Activated CD8-positive, alpha-beta memory T cell treated with anti-CD3 and anti-CD28 coated beads, Interleukin-2, amount 10 ng/mL, durations not matched to agents 7 days and 5 days (primary cell): ENCODE results near the gene TRIM32. TPM values are rescaled to one million over a fixed set of nuclear protein-coding genes. Genes with fewer than 3 reads are reported as not detected.

Experiments
- ATAC-seq: fragments of 150-1000 bp; cut with Tn5 transposase; one replicate; pipeline ENCODE4 v1.10.0; 2021; ENCODE audit warnings: moderate library complexity
- CTCF ChIA-PET: fragments of 350-600 bp; sonication (Branson Sonifier 250); formaldehyde crosslinking; loops from one replicate; lab custom pipeline; 2021; ENCODE audit warnings: antibody characterized with exemption; lab: Charles Lee
- DNase-seq: peaks from one replicate; pipeline ENCODE4 v3.0.0-alpha.2; 2020
- H3K27ac Mint-ChIP-seq: one replicate; pipeline ENCODE4 v1.8.0; 2021; ENCODE audit warnings: mild to moderate bottlenecking, mixed read lengths
- H3K27me3 Mint-ChIP-seq: one replicate; pipeline ENCODE4 v1.8.0; 2021; ENCODE audit warnings: mixed read lengths
- H3K36me3 Mint-ChIP-seq: one replicate; pipeline ENCODE4 v1.8.0; 2021; ENCODE audit warnings: mild to moderate bottlenecking, mixed read lengths
- H3K4me1 Mint-ChIP-seq: one replicate; pipeline ENCODE4 v1.8.0; 2021; ENCODE audit warnings: mixed read lengths
- H3K4me3 Mint-ChIP-seq: one replicate; pipeline ENCODE4 v1.8.0; 2021; ENCODE audit warnings: mild to moderate bottlenecking, moderate library complexity, mixed read lengths
- H3K9me3 Mint-ChIP-seq: one replicate; pipeline ENCODE4 v1.8.0; 2022; ENCODE audit warnings: low read depth, mixed read lengths
- total RNA-seq, 2 experiments: library from RNA; stranded (reverse); gene quantifications; one replicate each; pipeline ENCODE4 v1.2.3, GENCODE V29; 2021

Gene TRIM32
- total RNA-seq, 2 experiments from 2014 or later, result 14.0 to 19.8 TPM

DNA sequence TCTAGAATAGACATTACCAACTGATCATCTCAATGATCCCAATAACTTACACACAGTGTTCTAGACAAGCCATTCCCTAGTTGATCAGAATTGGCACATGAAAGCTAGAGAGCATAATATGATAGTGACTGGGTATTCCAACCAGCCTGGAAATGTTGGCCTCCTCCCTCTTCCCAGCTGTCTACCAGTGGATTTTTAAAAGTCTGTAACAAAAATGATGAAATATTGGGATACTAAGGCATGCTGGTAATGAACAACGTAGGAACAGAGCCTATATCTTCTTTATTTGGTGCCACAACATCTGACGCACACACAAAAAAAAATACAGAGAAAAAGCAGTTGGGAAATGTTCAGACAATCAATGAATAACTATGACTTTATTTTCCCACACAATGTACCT is 34.8 kb downstream of the TRIM32 start:
- no peak overlapping the region for H3K27ac Mint-ChIP-seq
- no peak overlapping the region for H3K4me3 Mint-ChIP-seq
- H3K36me3 Mint-ChIP-seq, result no peaks in the 10 kb centered on the region
- ATAC-seq (no peak), DNase-seq (no peak)
- peaks cover 2% of the 10 kb centered on the region for H3K27me3 Mint-ChIP-seq
- CTCF ChIA-PET, result interaction anchor here (1.6 kb wide), 1 partner anchor 15 kb away, joined by 5 read pairs; no protein-coding TSS in a partner anchor
- no peaks in the 10 kb centered on the region for H3K9me3 Mint-ChIP-seq
- H3K4me1 Mint-ChIP-seq, result peaks cover 2% of the 10 kb centered on the region

- ATAC-seq, result no peak
- no peak overlapping the region for H3K27ac Mint-ChIP-seq
- no peaks in the 10 kb centered on the region for H3K4me1 Mint-ChIP-seq
- no peaks in the 10 kb centered on the region for H3K9me3 Mint-ChIP-seq
- H3K4me3 Mint-ChIP-seq, result no peak overlapping the region
- no peak for DNase-seq
- no peaks in the 10 kb centered on the region for H3K36me3 Mint-ChIP-seq
- peaks cover 2% of the 10 kb centered on the region for H3K27me3 Mint-ChIP-seq
- CTCF ChIA-PET, result interaction anchor here (3.7 kb wide), 1 partner anchor 13 kb away, joined by 15 read pairs; no protein-coding TSS in a partner anchor
Measured at GRCh38 chr9:116724123-116724522, 37.0 kb downstream of the TRIM32 start.

DNA sequence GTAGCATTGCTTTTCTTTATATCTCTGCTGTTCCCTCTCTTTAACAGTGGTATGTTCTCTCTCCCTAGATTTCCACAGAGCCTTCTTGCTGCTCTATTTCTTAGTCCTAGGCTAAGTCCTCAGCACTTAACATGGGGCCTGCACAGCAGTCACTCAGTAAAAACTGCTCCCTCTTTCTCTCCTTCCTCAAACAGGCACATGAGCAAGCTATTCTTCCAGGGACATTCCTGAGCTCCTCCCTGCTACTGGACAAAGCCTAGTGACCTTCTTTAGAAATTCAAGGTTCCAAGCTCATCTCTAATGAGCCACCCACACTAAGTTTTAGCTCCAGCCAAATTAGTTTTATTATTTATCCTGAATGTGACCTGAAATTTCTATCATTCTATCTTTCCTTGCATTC is 39.5 kb downstream of the TRIM32 start:
- Mint-ChIP-seq H3K27me3 (no peaks in the 10 kb centered on the region), H3K27ac (no peak overlapping the region), H3K36me3 (no peaks in the 10 kb centered on the region), H3K4me3 (no peak overlapping the region), H3K9me3 (no peaks in the 10 kb centered on the region), H3K4me1 (no peaks in the 10 kb centered on the region)
- no peak for DNase-seq
- CTCF ChIA-PET, result interaction anchor here (3.7 kb wide), 1 partner anchor 10 kb away, joined by 15 read pairs; no protein-coding TSS in a partner anchor
- ATAC-seq, result no peak

GRCh38 chr9:116733010-116733641 is 46.0 kb downstream of the TRIM32 start:
- no peaks in the 10 kb centered on the region for H3K9me3 Mint-ChIP-seq
- H3K27ac Mint-ChIP-seq, result no peak overlapping the region
- H3K4me1 Mint-ChIP-seq, result peaks cover 2% of the 10 kb centered on the region
- no peak overlapping the region for H3K4me3 Mint-ChIP-seq
- H3K27me3 Mint-ChIP-seq, result peaks cover 5% of the 10 kb centered on the region
- CTCF ChIA-PET, result no interaction called here
- ATAC-seq (no peak), DNase-seq (no peak)
- H3K36me3 Mint-ChIP-seq, result no peaks in the 10 kb centered on the region

- ATAC-seq (no peak), DNase-seq (no peak)
- Mint-ChIP-seq H3K9me3 (no peaks in the 10 kb centered on the region), H3K36me3 (no peaks in the 10 kb centered on the region), H3K4me1 (peaks cover 2% of the 10 kb centered on the region), H3K27ac (no peak overlapping the region), H3K27me3 (peaks cover 5% of the 10 kb centered on the region), H3K4me3 (no peak overlapping the region)
- CTCF ChIA-PET, result interaction anchor here (0.5 to 2.3 kb wide), 11 partner anchors 8 to 143 kb away, joined by 3 to 33 read pairs (median 4); no protein-coding TSS in a partner anchor
Measured at GRCh38 chr9:116736399-116737151, 49.5 kb downstream of the TRIM32 start.

- Mint-ChIP-seq H3K9me3 (no peaks in the 10 kb centered on the region), H3K27ac (no peak overlapping the region), H3K36me3 (no peaks in the 10 kb centered on the region), H3K27me3 (peaks cover 5% of the 10 kb centered on the region), H3K4me1 (peaks cover 2% of the 10 kb centered on the region), H3K4me3 (no peak overlapping the region)
- no peak for ATAC-seq
- CTCF ChIA-PET, result interaction anchor here (0.7 to 2.3 kb wide), 10 partner anchors 8 to 496 kb away, joined by 3 to 33 read pairs (median 4); no protein-coding TSS in a partner anchor
- peak; percentile 67 for DNase-seq
Measured at GRCh38 chr9:116737152-116737546, 50.0 kb downstream of the TRIM32 start.

DNA sequence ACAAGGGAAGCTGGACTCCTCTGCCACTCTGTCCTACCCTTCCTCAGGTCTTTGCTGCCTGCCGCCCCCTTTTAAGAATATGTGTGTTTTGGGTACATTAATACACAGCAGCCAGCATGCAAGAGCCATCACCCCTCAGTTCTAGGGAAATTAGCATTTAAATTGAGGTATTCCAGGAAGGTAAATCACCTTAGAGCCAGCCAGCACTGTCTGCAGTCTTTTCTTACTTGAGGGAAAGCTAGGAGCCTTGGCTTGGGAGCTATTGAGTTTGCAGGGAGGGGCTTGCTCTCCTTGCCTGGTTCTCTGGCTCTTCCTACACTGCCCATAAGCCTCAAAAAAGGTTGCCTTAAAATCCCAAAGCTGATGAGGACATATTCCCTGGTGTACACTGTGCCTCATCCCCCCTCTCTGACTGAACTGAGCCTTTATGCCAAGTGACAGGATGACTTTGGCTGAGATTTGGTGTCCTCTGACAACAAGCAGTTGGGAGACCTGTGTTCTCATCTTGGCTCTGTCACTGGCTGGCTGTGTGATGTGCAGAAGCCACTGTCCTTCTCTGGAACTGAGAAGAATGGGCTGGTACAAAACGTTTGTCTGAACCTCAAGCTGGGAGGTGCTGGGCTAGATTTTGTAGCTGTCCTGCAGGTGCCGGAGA is 54.1 kb downstream of the TRIM32 start:
- ATAC-seq (no peak), DNase-seq (no peak)
- Mint-ChIP-seq H3K4me1 (peaks cover 2% of the 10 kb centered on the region), H3K4me3 (no peak overlapping the region), H3K9me3 (no peaks in the 10 kb centered on the region), H3K27me3 (peaks cover 4% of the 10 kb centered on the region), H3K36me3 (no peaks in the 10 kb centered on the region), H3K27ac (no peak overlapping the region)
- CTCF ChIA-PET, result no interaction called here

- H3K4me3 Mint-ChIP-seq, result no peak overlapping the region
- H3K27me3 Mint-ChIP-seq, result peaks cover 2% of the 10 kb centered on the region
- no peak for ATAC-seq
- H3K4me1 Mint-ChIP-seq, result peaks cover 2% of the 10 kb centered on the region
- CTCF ChIA-PET, result no interaction called here
- H3K9me3 Mint-ChIP-seq, result no peaks in the 10 kb centered on the region
- no peak overlapping the region for H3K27ac Mint-ChIP-seq
- H3K36me3 Mint-ChIP-seq, result no peaks in the 10 kb centered on the region
- no peak for DNase-seq
Measured at GRCh38 chr9:116741742-116742141, 54.6 kb downstream of the TRIM32 start.

GRCh38 chr9:116749176-116749575 is 62.1 kb downstream of the TRIM32 start:
- Mint-ChIP-seq H3K27me3 (peaks cover 3% of the 10 kb centered on the region), H3K27ac (no peak overlapping the region), H3K4me1 (no peaks in the 10 kb centered on the region), H3K36me3 (no peaks in the 10 kb centered on the region), H3K9me3 (no peaks in the 10 kb centered on the region), H3K4me3 (no peak overlapping the region)
- CTCF ChIA-PET, result interaction anchor here (1.2 kb wide), 1 partner anchor 13 kb away, joined by 4 read pairs; no protein-coding TSS in a partner anchor
- DNase-seq (no peak), ATAC-seq (no peak)

- H3K27me3 Mint-ChIP-seq, result peaks cover 3% of the 10 kb centered on the region
- no peak overlapping the region for H3K27ac Mint-ChIP-seq
- DNase-seq (no peak), ATAC-seq (no peak)
- no peaks in the 10 kb centered on the region for H3K4me1 Mint-ChIP-seq
- no peaks in the 10 kb centered on the region for H3K9me3 Mint-ChIP-seq
- no peak overlapping the region for H3K4me3 Mint-ChIP-seq
- CTCF ChIA-PET, result interaction anchor here (1.2 kb wide), 1 partner anchor 13 kb away, joined by 4 read pairs; no protein-coding TSS in a partner anchor
- H3K36me3 Mint-ChIP-seq, result no peaks in the 10 kb centered on the region
Measured at GRCh38 chr9:116749772-116750171, 62.7 kb downstream of the TRIM32 start.

DNA sequence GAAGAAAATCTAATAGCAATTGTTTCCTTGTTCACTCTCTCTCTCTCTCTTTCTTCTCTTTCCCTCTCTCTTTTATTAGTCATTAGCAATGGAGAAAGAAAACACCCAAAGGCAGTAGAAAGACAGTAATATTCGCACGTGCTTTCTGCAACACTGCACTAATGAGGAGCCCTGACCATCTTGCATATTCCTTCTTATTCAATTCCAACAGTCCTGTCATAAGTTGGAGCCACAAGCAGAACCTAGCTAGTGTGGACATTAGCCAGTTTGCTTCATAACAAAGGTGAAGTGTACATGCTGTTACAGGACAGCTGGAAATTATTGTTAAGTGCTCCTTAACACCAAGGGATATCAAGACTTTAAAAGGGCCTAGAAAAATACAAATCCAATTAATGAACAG is 63.4 kb downstream of the TRIM32 start:
- Mint-ChIP-seq H3K36me3 (no peaks in the 10 kb centered on the region), H3K27ac (no peak overlapping the region), H3K4me1 (no peaks in the 10 kb centered on the region), H3K4me3 (no peak overlapping the region), H3K27me3 (peaks cover 3% of the 10 kb centered on the region), H3K9me3 (no peaks in the 10 kb centered on the region)
- CTCF ChIA-PET, result interaction anchor here (0.6 kb wide), 1 partner anchor 588 kb away, joined by 3 read pairs; no protein-coding TSS in a partner anchor
- no peak for DNase-seq
- no peak for ATAC-seq
